ENCODE data around the gene ENG. TPM values are rescaled to one million over a fixed set of nuclear protein-coding genes. Genes with fewer than 3 reads are reported as not detected.
A peak's percentile ranks its signal among the peaks of the same experiment; 100 is the strongest.
"Not testable (repeated sequence)": the region's sequence is repeated elsewhere in the genome, so short reads cannot be mapped to it uniquely, and the experiment has no call there.

Gene ENG
- total and polyA plus RNA-seq, 11 donors, result 116 to 252 (median 144) TPM

DNA sequence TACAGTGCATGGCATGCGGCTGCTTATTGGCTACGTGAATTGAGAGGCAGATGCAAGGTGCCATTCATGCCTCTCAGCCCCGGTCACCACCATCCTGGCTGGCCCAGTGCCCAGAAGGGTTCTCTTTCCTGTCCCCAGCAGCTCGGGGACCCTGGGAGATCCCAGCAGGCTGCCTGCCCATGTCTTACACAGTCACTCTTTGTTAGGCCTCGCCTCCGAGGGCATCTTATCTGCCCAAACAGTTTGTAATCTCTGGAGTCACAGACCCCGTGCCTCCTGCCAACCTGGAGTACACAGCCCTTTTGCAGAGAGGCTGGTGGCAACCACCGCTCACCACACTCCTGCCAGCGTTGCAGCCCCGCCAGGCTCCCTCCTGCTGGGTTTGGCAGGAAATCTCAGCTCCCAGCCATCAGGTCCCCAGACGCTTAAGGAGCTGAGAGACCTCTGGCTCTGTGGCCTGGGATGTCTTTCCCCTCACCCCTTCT is 30.0 kb upstream of the ENG start:
- H3K36me3 ChIP-seq, result peaks cover 3 to 49% (median 35%) of the 10 kb centered on the region in 9 donors
- TF ChIP-seq CTCF (IDR thresholded peaks at IDR 0.05) (no peak), POLR2A (IDR thresholded peaks at IDR 0.05) (no peak)
- peaks cover 0 to 48% (median 18%) of the 10 kb centered on the region in 12 donors for H3K4me1 ChIP-seq
- H3K9me3 ChIP-seq, result no peaks in the 10 kb centered on the region
- WGBS, 4 donors, result 21 to 32% (median 23%) methylated on average over 11 of the region's 11 CpGs
- ATAC-seq (peak; percentile 47 to 65 (median 56)), DNase-seq (peak in 4 of 5 donors; percentile 23 to 79 (median 77))
- intact Hi-C loops (cut with DNase I), result loop anchor here in 1 of 10 donors (10.0 kb wide), 1 partner anchor 400 kb away; no protein-coding TSS in a partner anchor
- peak overlapping the region in 10 of 12 donors; percentile 6 to 66 (median 41) for H3K27ac ChIP-seq
- H3K4me3 ChIP-seq, result no peak overlapping the region
- no peaks in the 10 kb centered on the region for H3K27me3 ChIP-seq

GRCh38 chr9:127883959-127884358 is 29.5 kb upstream of the ENG start:
- WGBS, 4 donors, result 75 to 83% (median 79%) methylated on average over 7 of the region's 7 CpGs
- TF ChIP-seq CTCF (IDR thresholded peaks at IDR 0.05) (no peak), POLR2A (IDR thresholded peaks at IDR 0.05) (no peak)
- no peak for ATAC-seq
- peak in 2 of 5 donors; percentile 24 to 40 for DNase-seq
- intact Hi-C loops (cut with DNase I), result loop anchor here in 1 of 10 donors (10.0 kb wide), 1 partner anchor 399 kb away; no protein-coding TSS in a partner anchor
- Histone ChIP-seq H3K36me3 (peaks cover 3 to 45% (median 31%) of the 10 kb centered on the region in 9 donors), H3K4me1 (peaks cover 0 to 48% (median 18%) of the 10 kb centered on the region in 12 donors), H3K27me3 (no peaks in the 10 kb centered on the region), H3K27ac (peak overlapping the region in 6 of 12 donors; percentile 6 to 66 (median 47)), H3K9me3 (no peaks in the 10 kb centered on the region), H3K4me3 (no peak overlapping the region)

GRCh38 chr9:127881715-127882114 is 27.3 kb upstream of the ENG start:
- Histone ChIP-seq H3K4me1 (peaks cover 0 to 56% (median 30%) of the 10 kb centered on the region in 12 donors), H3K36me3 (peaks cover 0 to 23% (median 10%) of the 10 kb centered on the region in 9 donors)
- not testable (repeated sequence) for H3K9me3 ChIP-seq, H3K4me3 ChIP-seq, H3K27me3 ChIP-seq, H3K27ac ChIP-seq, ATAC-seq, DNase-seq
- intact Hi-C loops (cut with DNase I), result loop anchor here in 1 of 10 donors (10.0 kb wide), 1 partner anchor 397 kb away; no protein-coding TSS in a partner anchor
- WGBS, 4 donors, result 91 to 97% (median 93%) methylated on average over 3 of the region's 3 CpGs

DNA sequence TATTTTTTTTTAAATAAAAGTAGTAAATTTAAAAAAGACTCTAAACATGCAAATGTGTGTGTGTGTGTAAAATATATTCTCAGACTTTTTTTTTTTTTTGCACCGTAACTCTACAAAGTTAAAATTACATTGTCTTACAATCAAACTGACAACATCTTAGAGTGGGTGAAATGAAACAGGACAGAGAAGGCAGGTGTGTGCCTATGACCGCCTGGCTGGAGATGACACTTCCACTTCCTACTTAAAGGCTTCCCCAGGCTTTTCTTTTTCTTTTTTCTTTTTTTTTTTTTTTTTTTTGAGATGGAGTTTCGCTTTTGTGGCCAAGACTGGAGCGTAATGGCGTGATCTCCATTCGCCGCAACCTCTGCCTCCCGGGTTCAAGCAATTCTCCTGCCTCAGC is 25.7 kb upstream of the ENG start:
- ATAC-seq (no peak), DNase-seq (no peak)
- peaks cover 0 to 55% (median 36%) of the 10 kb centered on the region in 12 donors for H3K4me1 ChIP-seq
- H3K27me3 ChIP-seq, result no peaks in the 10 kb centered on the region
- H3K36me3 ChIP-seq, result peaks cover 0 to 7% (median 0%) of the 10 kb centered on the region in 9 donors
- intact Hi-C loops (cut with DNase I), result loop anchor here in 1 of 10 donors (10.0 kb wide), 1 partner anchor 395 kb away; no protein-coding TSS in a partner anchor
- no peak overlapping the region for H3K27ac ChIP-seq
- no peak overlapping the region for H3K4me3 ChIP-seq
- no peaks in the 10 kb centered on the region for H3K9me3 ChIP-seq
- 75 to 84% (median 82%) methylated on average over 8 of the region's 8 CpGs for WGBS, 4 donors
- no peak for TF ChIP-seq CTCF (IDR thresholded peaks at IDR 0.05)
- no peak for TF ChIP-seq POLR2A (IDR thresholded peaks at IDR 0.05)

Data from heart left ventricle (tissue), 16 donors.